ENCODE data around the gene CATSPER1.

DNA sequence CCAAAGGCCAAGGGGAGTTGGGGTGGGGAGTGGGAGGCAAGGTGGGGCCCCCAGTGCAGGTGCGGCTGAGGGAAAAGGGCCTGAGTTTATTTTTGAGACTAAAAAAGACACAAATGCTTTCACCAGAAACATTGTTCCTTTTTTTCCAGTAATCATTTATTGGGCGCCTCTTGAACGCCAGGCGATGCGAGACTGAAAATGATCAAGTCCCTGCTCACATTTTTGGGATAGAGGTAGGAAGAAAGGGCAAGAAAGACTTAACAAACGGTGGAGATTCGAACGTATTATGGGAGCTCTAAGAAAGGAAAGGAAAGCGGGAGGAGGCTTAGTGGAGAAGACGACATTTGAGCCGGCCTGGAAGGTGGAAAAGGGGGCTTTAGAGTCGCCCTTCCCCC is 25.1 kb upstream of the CATSPER1 start:
- no peak for TF ChIP-seq EZH2 (IDR thresholded peaks at IDR 0.05; ENCODE audit: low read depth)
- TF ChIP-seq, protein P1, sequence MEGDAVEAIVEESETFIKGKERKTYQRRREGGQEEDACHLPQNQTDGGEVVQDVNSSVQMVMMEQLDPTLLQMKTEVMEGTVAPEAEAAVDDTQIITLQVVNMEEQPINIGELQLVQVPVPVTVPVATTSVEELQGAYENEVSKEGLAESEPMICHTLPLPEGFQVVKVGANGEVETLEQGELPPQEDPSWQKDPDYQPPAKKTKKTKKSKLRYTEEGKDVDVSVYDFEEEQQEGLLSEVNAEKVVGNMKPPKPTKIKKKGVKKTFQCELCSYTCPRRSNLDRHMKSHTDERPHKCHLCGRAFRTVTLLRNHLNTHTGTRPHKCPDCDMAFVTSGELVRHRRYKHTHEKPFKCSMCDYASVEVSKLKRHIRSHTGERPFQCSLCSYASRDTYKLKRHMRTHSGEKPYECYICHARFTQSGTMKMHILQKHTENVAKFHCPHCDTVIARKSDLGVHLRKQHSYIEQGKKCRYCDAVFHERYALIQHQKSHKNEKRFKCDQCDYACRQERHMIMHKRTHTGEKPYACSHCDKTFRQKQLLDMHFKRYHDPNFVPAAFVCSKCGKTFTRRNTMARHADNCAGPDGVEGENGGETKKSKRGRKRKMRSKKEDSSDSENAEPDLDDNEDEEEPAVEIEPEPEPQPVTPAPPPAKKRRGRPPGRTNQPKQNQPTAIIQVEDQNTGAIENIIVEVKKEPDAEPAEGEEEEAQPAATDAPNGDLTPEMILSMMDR (conservative IDR thresholded peaks at IDR 0.05), result no peak
